M059J (cell line): Measurements from ENCODE around the gene ELFN1. TPM values are rescaled to one million over a fixed set of nuclear protein-coding genes. Genes with fewer than 3 reads are reported as not detected.
"Not testable (repeated sequence)": the region's sequence is repeated elsewhere in the genome, so short reads cannot be mapped to it uniquely, and the experiment has no call there.

Experiments
- DNase-seq: peaks from one replicate; pipeline ENCODE4 v3.0.0-alpha.2; 2012; ENCODE audit warnings: low read depth
- total RNA-seq: library from RNA; depleted of rRNA; stranded (reverse); fragments of >200 nt; shearing (Covaris generic); gene quantifications from 2 replicates; pipeline ENCODE4 v1.2.3, GENCODE V29; 2014

Gene ELFN1
- total RNA-seq, 1 experiment from 2014 or later: not detected

GRCh38 chr7:1755783-1756625 is 85.9 kb downstream of the ELFN1 start:
- DNase-seq: no peak

GRCh38 chr7:1757601-1758000 is 87.5 kb downstream of the ELFN1 start:
- no peak for DNase-seq

GRCh38 chr7:1758028-1758858 is 88.2 kb downstream of the ELFN1 start:
- DNase-seq: peak; percentile 53

GRCh38 chr7:1758859-1759521 is 88.9 kb downstream of the ELFN1 start:
- DNase-seq: peak; percentile 25

GRCh38 chr7:1761097-1761496 is 91.0 kb downstream of the ELFN1 start:
- no peak for DNase-seq

DNA sequence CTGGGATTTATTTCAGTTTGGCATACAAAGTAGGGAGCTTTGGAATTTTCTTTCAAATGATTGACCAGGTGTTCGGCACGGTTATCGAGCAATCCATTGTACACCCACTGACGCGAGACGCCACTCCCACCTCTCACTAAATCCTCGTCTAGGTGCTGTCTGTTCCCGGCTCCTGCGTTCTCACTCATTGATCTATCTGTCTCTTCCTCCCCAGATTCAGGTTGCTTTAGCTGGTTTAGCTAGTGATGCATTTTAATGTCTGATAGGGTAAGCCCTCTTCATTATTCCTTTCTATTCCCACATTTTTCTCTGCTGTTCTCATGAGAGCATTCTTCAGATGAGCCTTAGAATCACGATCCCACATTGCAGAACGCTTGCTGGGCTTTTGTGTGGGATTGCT is 91.7 kb downstream of the ELFN1 start:
- no peak for DNase-seq

DNA sequence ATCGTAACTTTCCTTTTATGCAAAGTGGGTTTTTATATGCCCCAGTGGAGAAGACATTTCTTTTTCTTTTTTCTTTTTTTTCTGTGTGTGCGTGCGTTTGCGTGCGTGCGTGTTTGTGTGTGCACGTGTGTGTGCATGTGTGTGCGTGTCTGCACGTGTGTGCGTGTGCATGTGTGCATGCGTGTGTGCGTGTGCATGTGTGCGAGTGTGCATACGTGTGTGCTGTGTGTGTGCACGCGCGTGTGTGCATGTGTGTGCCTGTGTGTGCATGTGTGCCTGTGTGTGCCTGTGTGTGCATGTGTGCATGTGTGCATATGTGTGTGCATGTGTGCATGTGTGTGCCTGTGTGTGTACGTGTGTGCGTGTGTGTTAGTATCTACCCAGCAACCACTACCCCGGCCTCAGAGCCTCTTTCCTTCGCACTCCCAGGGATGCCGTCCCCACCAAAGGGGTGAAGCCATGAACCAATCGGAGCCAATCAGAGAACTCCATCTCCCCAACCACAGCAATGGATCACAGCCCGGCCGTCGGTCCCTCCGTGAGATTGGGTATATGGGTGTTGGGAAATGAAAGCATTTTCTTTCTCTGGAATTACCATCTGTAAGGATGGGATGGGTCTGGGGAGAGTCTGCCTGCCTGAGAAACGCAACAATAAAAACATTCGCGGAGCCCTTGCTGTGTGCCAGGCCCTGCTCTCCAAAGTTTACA is 92.3 kb downstream of the ELFN1 start:
- no peak for DNase-seq

- DNase-seq: no peak
Observed at GRCh38 chr7:1763033-1763432, 93.0 kb downstream of the ELFN1 start.

DNA sequence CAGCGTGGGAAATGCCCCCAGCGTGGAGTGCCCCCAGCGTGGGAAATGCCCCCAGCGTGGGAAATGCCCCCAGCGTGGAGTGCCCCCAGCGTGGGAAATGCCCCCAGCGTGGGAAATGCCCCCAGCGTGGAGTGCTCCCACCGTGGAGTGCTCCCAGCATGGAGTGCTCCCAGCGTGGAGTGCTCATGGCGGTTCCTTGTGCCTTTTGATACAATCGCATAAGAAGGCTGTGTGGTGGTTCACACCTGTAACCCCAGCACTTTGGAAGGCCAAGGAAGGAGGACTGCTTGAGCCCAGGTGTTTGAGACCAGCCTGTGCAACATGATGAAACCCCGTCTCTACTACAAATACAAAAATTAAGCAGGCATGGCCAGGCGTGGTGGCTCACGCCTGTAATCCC is 93.8 kb downstream of the ELFN1 start:
- DNase-seq: not testable (repeated sequence)

- DNase-seq: no peak
Observed at GRCh38 chr7:1765336-1765735, 95.3 kb downstream of the ELFN1 start.

GRCh38 chr7:1767524-1767923 is 97.4 kb downstream of the ELFN1 start:
- no peak for DNase-seq

GRCh38 chr7:1768832-1769231 is 98.8 kb downstream of the ELFN1 start:
- DNase-seq: no peak

GRCh38 chr7:1769286-1770200 is 99.5 kb downstream of the ELFN1 start:
- DNase-seq: no peak

GRCh38 chr7:1770331-1770730 is 100.3 kb downstream of the ELFN1 start:
- no peak for DNase-seq

DNA sequence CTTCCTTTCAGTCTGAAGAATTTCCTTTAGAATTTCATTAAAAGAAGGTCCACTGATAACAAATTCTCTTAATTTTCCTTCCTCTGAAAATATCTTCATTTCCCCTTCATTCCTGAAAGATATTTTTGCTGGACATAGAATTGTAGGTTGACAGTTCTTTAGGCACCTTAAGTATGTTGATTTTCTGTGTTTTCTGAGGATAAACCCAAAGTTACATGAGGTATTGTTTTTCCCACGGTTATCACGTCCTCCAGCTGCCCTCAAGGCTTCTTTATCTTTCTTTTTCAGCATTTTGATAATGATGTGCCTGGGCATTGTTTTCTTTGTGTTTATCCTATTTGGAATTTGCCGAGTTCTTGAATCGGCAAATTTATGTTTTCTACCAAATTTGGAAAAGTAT is 105.3 kb downstream of the ELFN1 start:
- DNase-seq: no peak

DNA sequence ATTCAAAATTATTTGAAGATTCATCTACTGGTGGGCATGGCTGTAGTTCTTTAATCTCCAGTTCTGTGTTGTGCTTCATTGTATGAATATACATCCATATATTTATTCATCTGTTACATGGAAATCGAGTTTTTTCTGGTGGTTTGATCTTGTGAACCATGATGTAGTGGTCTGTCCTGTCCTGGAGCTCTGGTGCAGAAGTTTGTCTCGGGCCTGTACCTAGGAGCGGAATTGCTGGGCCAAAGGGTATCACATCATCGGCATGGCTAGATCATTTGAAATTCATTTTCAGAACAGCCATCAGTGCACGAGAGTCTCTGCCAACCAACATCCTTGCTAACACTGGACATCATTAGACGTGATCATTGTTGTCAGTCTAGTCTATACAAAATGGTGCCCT is 107.0 kb downstream of the ELFN1 start:
- DNase-seq: no peak

DNA sequence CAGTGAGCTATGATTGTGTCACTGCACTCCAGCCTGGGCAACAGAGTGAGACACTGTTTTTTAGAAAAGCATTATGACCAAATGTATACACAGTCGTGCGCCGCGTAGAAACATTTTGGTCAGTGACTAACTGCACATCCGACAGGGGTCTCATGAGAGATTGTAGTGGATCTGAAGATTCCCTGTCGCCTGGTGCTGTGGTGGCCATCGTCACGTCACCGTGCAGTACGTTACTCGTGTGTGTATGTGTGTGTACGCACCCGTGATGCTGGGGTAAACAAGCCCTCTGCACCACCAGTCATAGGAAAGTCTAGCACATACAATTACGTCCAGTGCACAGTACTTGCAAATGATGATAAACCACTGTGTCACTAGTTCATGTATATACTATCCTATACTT is 109.4 kb downstream of the ELFN1 start:
- no peak for DNase-seq

- no peak for DNase-seq
Observed at GRCh38 chr7:1781369-1781768, 111.3 kb downstream of the ELFN1 start.

- DNase-seq: no peak
Observed at GRCh38 chr7:1785839-1786238, 115.8 kb downstream of the ELFN1 start.

GRCh38 chr7:1787241-1787640 is 117.2 kb downstream of the ELFN1 start:
- no peak for DNase-seq
